Measurements from ENCODE around the gene TLCD1. TPM values are rescaled to one million over a fixed set of nuclear protein-coding genes. Genes with fewer than 3 reads are reported as not detected.
"Not testable (repeated sequence)": the region's sequence is repeated elsewhere in the genome, so short reads cannot be mapped to it uniquely, and the experiment has no call there.

The TLCD1 gene
- total RNA-seq, 1 donor from 2014 or later = 3.8 TPM

DNA sequence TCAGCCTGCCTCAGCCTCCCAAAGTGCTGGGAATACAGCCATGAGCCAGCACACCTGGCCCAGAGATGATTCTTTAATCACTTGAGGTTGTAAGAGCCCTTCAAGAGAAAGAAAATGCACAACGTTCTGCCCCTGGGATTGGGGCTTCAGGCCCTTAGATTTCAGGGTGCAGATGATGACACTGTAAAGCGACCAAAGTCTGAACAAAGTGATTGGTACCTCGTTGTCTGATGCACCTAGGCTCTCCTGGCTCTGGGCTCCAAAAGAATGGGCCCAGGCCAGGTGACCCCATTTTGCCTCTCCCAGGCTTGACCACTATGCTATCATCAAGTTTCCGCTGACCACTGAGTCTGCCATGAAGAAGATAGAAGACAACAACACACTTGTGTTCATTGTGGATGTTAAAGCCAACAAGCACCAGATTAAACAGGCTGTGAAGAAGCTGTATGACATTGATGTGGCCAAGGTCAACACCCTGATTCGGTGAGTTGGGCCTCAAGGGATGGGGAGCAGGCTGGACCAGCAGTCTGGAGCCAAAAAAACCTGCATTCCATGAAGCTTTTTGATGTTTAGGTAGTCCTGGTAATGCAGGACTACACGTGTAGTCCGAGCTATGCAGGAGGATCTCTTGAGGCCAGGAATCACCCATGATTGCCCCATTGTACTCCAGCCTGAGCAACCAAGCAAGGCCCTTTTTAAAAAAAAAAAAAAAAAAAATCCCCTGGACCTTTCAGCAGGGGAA, 3.4 kb downstream of the TLCD1 start:
- no peak overlapping the region for H3K4me3 Mint-ChIP-seq (ENCODE audit: unreplicated experiment)
- H3K4me1 Mint-ChIP-seq (ENCODE audit: unreplicated experiment) = peaks cover 60% of the 10 kb centered on the region
- H3K27ac Mint-ChIP-seq (ENCODE audit: unreplicated experiment) = peak overlapping the region; percentile 50
- H3K36me3 Mint-ChIP-seq (ENCODE audit: unreplicated experiment) = peaks cover 21% of the 10 kb centered on the region
- TF ChIP-seq, protein P1, sequence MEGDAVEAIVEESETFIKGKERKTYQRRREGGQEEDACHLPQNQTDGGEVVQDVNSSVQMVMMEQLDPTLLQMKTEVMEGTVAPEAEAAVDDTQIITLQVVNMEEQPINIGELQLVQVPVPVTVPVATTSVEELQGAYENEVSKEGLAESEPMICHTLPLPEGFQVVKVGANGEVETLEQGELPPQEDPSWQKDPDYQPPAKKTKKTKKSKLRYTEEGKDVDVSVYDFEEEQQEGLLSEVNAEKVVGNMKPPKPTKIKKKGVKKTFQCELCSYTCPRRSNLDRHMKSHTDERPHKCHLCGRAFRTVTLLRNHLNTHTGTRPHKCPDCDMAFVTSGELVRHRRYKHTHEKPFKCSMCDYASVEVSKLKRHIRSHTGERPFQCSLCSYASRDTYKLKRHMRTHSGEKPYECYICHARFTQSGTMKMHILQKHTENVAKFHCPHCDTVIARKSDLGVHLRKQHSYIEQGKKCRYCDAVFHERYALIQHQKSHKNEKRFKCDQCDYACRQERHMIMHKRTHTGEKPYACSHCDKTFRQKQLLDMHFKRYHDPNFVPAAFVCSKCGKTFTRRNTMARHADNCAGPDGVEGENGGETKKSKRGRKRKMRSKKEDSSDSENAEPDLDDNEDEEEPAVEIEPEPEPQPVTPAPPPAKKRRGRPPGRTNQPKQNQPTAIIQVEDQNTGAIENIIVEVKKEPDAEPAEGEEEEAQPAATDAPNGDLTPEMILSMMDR (IDR thresholded peaks at IDR 0.05) = no peak
- no peaks in the 10 kb centered on the region for H3K9me3 Mint-ChIP-seq (ENCODE audit: unreplicated experiment)
- DNase-seq (ENCODE audit: extremely low spot score, unreplicated experiment) = no peak
- no peaks in the 10 kb centered on the region for H3K27me3 Mint-ChIP-seq (ENCODE audit: unreplicated experiment)

DNA sequence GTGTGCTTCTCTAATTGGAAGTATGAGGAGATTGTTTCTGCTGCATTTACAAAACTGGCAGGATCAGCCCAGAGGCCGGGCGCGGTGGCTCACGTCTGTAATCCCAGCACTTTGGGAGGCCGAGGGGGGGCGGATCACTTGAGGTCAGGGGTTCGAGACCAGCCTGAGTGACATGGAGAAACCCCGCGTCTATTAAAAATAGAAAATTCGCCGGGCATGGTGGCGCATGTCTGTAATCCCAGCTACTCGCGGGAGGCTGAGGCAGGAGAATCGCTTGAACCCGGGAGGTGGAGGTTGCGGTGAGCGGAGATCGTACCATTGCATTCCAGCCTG, 5.1 kb downstream of the TLCD1 start:
- Mint-ChIP-seq H3K27ac (ENCODE audit: unreplicated experiment) (peak overlapping the region; percentile 97), H3K4me3 (ENCODE audit: unreplicated experiment) (peak overlapping the region; percentile 91), H3K4me1 (ENCODE audit: unreplicated experiment) (peaks cover 57% of the 10 kb centered on the region), H3K36me3 (ENCODE audit: unreplicated experiment) (peaks cover 21% of the 10 kb centered on the region)
- H3K9me3 Mint-ChIP-seq (ENCODE audit: unreplicated experiment); H3K27me3 Mint-ChIP-seq (ENCODE audit: unreplicated experiment); DNase-seq (ENCODE audit: extremely low spot score, unreplicated experiment): not testable (repeated sequence)

DNA sequence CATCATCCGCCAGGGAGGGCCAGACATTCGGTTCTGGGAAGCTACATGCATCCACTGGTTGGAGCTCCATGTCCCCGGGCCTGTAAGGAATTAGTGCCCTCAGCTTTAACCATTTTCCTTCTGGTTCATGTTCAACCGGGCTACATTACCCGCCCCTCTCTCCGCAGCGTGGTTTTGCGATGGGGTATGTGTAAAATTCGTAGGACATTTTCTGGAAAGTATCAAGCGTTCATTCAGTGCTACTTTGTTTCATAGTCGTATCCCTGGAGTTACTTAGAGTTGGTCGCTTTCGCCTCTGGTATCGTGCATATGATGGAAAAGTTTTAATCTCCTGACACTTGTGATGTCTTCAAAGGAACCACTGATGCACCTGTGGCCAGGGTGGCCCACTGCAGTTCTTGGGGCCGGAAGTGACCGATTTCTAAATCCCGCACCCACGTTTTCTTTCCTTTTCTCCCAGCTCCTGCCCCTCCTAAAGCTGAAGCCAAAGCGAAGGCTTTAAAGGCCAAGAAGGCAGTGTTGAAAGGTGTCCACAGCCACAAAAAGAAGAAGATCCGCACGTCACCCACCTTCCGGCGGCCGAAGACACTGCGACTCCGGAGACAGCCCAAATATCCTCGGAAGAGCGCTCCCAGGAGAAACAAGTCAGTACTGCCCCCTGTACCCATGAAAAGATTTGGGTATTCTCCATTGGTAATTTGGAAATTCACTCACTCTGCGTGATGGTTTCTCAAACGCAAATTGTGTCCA, 5.6 kb downstream of the TLCD1 start:
- Mint-ChIP-seq H3K4me3 (ENCODE audit: unreplicated experiment) (peak overlapping the region; percentile 91), H3K27me3 (ENCODE audit: unreplicated experiment) (no peaks in the 10 kb centered on the region), H3K27ac (ENCODE audit: unreplicated experiment) (peak overlapping the region; percentile 97), H3K36me3 (ENCODE audit: unreplicated experiment) (peaks cover 23% of the 10 kb centered on the region), H3K9me3 (ENCODE audit: unreplicated experiment) (no peaks in the 10 kb centered on the region), H3K4me1 (ENCODE audit: unreplicated experiment) (peaks cover 59% of the 10 kb centered on the region)
- DNase-seq (ENCODE audit: extremely low spot score, unreplicated experiment) = no peak
- TF ChIP-seq, protein P1 (IDR thresholded peaks at IDR 0.05) = peak; percentile 21

DNA sequence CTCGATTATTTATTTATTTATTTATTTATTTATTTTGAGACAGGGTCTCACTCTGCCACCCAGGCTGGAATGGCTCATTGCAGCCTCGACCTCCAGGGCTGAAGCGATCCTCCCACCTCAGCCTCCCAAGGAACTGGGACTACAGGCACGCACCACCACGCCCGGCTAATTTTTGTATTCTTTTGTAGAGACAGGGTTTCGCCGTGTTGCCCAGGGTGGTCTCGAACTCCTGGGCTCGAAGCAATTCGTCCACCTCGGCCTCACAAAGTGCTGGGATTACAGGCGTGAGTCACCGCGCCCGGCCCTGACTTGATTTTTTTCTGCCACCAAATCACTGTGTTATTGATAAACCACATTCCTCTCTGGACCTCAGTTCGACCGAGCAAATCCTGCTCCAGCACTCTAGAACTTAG, 7.0 kb downstream of the TLCD1 start:
- TF ChIP-seq, protein P1 (IDR thresholded peaks at IDR 0.05) = no peak
- peak overlapping the region; percentile 97 for H3K27ac Mint-ChIP-seq (ENCODE audit: unreplicated experiment)
- peaks cover 54% of the 10 kb centered on the region for H3K4me1 Mint-ChIP-seq (ENCODE audit: unreplicated experiment)
- DNase-seq (ENCODE audit: extremely low spot score, unreplicated experiment) = no peak
- H3K27me3 Mint-ChIP-seq (ENCODE audit: unreplicated experiment) = no peaks in the 10 kb centered on the region
- H3K4me3 Mint-ChIP-seq (ENCODE audit: unreplicated experiment) = peak overlapping the region; percentile 91
- no peaks in the 10 kb centered on the region for H3K9me3 Mint-ChIP-seq (ENCODE audit: unreplicated experiment)
- peaks cover 29% of the 10 kb centered on the region for H3K36me3 Mint-ChIP-seq (ENCODE audit: unreplicated experiment)

DNA sequence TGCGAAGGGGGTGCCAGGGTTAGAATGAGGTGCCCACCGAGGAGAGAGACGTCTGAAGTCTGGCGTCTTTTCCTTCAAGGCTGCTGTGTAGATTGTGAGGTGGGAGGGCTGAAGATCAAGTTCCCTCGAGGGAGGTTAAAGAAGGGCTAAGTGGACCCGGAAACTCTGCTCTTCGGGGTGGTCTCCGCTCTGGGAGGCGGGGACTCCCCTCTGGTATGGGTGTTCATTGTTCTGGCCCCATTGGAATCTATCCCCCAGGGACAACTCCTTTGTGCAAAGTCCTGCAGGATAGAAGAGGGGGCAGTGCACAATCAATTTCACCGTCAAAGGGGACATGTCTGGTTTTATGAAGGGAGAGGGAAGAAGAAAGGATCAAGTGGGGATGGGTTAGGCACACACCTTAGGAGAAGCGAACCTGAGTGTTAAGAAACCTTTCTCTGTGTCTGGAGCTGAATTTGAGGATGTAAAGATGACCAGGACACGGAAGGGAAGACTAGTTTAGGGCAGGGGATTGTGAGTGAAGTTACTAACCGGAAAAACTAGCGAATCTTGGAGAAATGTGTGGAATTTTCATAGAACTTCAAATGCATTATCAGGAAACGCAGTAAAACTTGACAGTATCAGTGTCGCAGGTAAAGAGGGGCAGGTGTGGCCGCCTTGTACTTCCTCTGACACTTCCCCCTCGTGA, 7.6 kb downstream of the TLCD1 start:
- TF ChIP-seq, protein P1 (IDR thresholded peaks at IDR 0.05) = no peak
- Mint-ChIP-seq H3K36me3 (ENCODE audit: unreplicated experiment) (peaks cover 30% of the 10 kb centered on the region), H3K27ac (ENCODE audit: unreplicated experiment) (peak overlapping the region; percentile 97), H3K4me3 (ENCODE audit: unreplicated experiment) (peak overlapping the region; percentile 81), H3K9me3 (ENCODE audit: unreplicated experiment) (no peaks in the 10 kb centered on the region), H3K4me1 (ENCODE audit: unreplicated experiment) (peaks cover 54% of the 10 kb centered on the region), H3K27me3 (ENCODE audit: unreplicated experiment) (no peaks in the 10 kb centered on the region)
- DNase-seq (ENCODE audit: extremely low spot score, unreplicated experiment) = no peak
